ENCODE measurements around the gene HSD17B2.

HSD17B2 gene

GRCh38 chr16:82146556-82146955 lies 111.5 kb downstream of the HSD17B2 start:
- no peak overlapping the region for H3K4me3 ChIP-seq (ENCODE audit: low read length)
- DNase-seq (ENCODE audit: low read depth) = no peak
- TF ChIP-seq, protein P1, sequence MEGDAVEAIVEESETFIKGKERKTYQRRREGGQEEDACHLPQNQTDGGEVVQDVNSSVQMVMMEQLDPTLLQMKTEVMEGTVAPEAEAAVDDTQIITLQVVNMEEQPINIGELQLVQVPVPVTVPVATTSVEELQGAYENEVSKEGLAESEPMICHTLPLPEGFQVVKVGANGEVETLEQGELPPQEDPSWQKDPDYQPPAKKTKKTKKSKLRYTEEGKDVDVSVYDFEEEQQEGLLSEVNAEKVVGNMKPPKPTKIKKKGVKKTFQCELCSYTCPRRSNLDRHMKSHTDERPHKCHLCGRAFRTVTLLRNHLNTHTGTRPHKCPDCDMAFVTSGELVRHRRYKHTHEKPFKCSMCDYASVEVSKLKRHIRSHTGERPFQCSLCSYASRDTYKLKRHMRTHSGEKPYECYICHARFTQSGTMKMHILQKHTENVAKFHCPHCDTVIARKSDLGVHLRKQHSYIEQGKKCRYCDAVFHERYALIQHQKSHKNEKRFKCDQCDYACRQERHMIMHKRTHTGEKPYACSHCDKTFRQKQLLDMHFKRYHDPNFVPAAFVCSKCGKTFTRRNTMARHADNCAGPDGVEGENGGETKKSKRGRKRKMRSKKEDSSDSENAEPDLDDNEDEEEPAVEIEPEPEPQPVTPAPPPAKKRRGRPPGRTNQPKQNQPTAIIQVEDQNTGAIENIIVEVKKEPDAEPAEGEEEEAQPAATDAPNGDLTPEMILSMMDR (IDR thresholded peaks at IDR 0.05; ENCODE audit: insufficient read depth, low read depth, low read length, missing control alignments) = no peak

DNA sequence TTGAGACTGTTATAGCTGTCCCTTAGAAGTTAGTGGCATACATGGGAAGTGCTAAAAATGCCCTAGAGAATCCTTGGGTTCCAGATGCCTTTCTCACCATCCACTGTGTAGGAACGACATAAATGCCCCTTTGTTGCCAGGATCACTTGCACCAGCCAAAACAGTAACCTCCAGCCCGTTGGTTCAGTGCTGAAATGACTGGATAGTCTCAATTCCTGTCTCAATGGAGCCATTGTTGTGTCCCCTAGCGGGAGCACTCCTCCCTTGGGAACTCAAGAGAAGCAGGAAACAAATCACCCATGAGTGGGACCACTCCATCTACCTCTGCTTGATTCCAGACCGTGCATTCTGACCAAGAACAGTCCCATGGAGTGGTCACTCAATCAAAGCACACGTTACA lies 111.9 kb downstream of the HSD17B2 start:
- no peak for DNase-seq (ENCODE audit: low read depth)
- no peak overlapping the region for H3K4me3 ChIP-seq (ENCODE audit: low read length)
- TF ChIP-seq, protein P1 (IDR thresholded peaks at IDR 0.05; ENCODE audit: insufficient read depth, low read depth, low read length, missing control alignments) = no peak

- DNase-seq (ENCODE audit: low read depth) = no peak
- TF ChIP-seq, protein P1 (IDR thresholded peaks at IDR 0.05; ENCODE audit: insufficient read depth, low read depth, low read length, missing control alignments) = no peak
- H3K4me3 ChIP-seq (ENCODE audit: low read length) = no peak overlapping the region
These were observed 112.5 kb downstream of the HSD17B2 start for GRCh38 chr16:82147546-82147945.

Measured in epithelial cell of esophagus (primary cell).